ENCODE measurements around the gene SELL.
"Not testable (repeated sequence)": the region's sequence is repeated elsewhere in the genome, so short reads cannot be mapped to it uniquely, and the experiment has no call there.

Gene SELL

GRCh38 chr1:169676001-169676400 lies 35.4 kb downstream of the SELL start:
- Histone ChIP-seq H3K9me3 (no peaks in the 10 kb centered on the region), H3K36me3 (no peaks in the 10 kb centered on the region), H3K27me3 (no peaks in the 10 kb centered on the region), H3K27ac (peak overlapping the region; percentile 47), H3K4me1 (ENCODE audit: control insufficient read depth in 1 of 2, insufficient read depth in 1 of 2, low read depth in 1 of 2, low read length in 1 of 2) (peaks cover 16 to 23% of the 10 kb centered on the region in 2 experiments), H3K4me3 (ENCODE audit: low read depth in 1 of 2, low read length in 1 of 2) (no peak overlapping the region)
- TF ChIP-seq CTCF (IDR thresholded peaks at IDR 0.05), result no peak

DNA sequence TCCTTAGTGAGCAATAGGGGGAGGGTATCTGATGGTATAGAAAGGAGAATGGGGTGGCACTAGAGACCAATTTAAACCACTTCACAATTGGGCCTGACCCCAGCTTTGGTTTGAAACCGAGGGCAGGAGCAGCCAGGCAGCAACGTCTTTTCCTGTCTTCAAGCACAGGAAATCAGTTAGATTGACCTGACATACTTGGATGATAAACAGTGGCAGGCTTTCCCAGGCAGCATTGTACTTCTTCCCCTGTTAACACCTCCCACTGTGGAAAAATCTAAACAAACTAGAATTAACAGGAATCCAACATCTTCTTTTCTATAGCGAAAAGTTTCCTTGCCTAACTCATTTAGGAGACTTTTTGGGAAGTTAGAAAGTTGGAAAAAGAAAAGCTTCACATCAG lies 40.6 kb downstream of the SELL start:
- no peaks in the 10 kb centered on the region for H3K9me3 ChIP-seq
- H3K4me1 ChIP-seq (ENCODE audit: control insufficient read depth in 1 of 2, insufficient read depth in 1 of 2, low read depth in 1 of 2, low read length in 1 of 2), result peaks cover 33 to 35% of the 10 kb centered on the region in 2 experiments
- no peak overlapping the region for H3K27ac ChIP-seq
- no peak overlapping the region for H3K4me3 ChIP-seq (ENCODE audit: low read depth in 1 of 2, low read length in 1 of 2)
- H3K27me3 ChIP-seq, result no peaks in the 10 kb centered on the region
- H3K36me3 ChIP-seq, result no peaks in the 10 kb centered on the region
- TF ChIP-seq CTCF (IDR thresholded peaks at IDR 0.05), result no peak

DNA sequence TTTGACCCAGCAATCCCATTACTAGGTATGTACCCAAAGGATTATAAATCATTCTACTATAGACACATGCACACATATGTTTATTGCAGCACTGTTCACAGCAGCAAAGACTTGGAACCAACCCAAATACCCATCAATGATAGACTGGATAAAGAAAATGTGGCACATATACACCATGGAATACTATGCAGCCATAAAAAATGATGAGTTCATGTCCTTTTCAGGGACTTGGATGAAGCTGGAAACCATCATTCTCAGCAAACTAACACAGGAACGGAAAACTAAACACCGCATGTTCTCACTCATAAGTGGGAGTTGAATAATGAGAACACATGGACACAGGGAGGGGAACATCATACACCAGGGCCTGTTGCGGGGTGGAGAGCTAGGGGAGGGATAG lies 41.2 kb downstream of the SELL start:
- not testable (repeated sequence) for H3K9me3 ChIP-seq; H3K27ac ChIP-seq; H3K4me3 ChIP-seq (ENCODE audit: low read depth in 1 of 2, low read length in 1 of 2); H3K27me3 ChIP-seq; H3K36me3 ChIP-seq
- H3K4me1 ChIP-seq (ENCODE audit: control insufficient read depth in 1 of 2, insufficient read depth in 1 of 2, low read depth in 1 of 2, low read length in 1 of 2), result peaks cover 34 to 35% of the 10 kb centered on the region in 2 experiments

GRCh38 chr1:169667699-169668596 lies 43.5 kb downstream of the SELL start:
- H3K4me1 ChIP-seq (ENCODE audit: control insufficient read depth in 1 of 2, insufficient read depth in 1 of 2, low read depth in 1 of 2, low read length in 1 of 2), result peaks cover 40 to 41% of the 10 kb centered on the region in 2 experiments
- H3K4me3 ChIP-seq (ENCODE audit: low read depth in 1 of 2, low read length in 1 of 2), result peak overlapping the region; percentile 37 to 39
- H3K36me3 ChIP-seq, H3K9me3 ChIP-seq, H3K27me3 ChIP-seq: not testable (repeated sequence)
- H3K27ac ChIP-seq, result peak overlapping the region; percentile 91

DNA sequence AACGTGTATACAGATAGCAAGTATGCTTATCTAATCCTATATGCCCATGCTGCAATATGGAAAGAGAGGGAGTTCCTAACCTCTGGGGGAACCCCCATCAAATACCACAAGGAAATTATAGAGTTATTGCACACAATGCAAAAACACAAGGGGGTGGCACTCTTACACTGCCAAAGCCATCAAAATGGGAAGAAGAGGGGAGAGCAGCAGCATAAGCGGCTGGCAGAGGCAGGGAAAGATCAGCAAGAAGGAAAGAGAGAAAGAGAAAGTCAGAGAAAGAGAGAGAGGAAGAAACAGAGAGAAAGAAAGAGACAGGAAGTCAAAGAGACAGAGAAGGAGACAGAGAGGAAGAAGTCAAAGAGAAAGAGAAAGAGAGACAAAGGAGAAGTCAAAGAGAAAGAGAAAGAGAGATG lies 44.2 kb downstream of the SELL start:
- not testable (repeated sequence) for H3K36me3 ChIP-seq, H3K27me3 ChIP-seq, H3K9me3 ChIP-seq
- Histone ChIP-seq H3K4me3 (ENCODE audit: low read depth in 1 of 2, low read length in 1 of 2) (peak overlapping the region; percentile 37 to 39), H3K27ac (peak overlapping the region; percentile 91), H3K4me1 (ENCODE audit: control insufficient read depth in 1 of 2, insufficient read depth in 1 of 2, low read depth in 1 of 2, low read length in 1 of 2) (peaks cover 41 to 47% of the 10 kb centered on the region in 2 experiments)

- H3K4me3 ChIP-seq (ENCODE audit: low read depth in 1 of 2, low read length in 1 of 2); H3K9me3 ChIP-seq; H3K36me3 ChIP-seq; H3K27ac ChIP-seq; H3K27me3 ChIP-seq: not testable (repeated sequence)
- H3K4me1 ChIP-seq (ENCODE audit: control insufficient read depth in 1 of 2, insufficient read depth in 1 of 2, low read depth in 1 of 2, low read length in 1 of 2), result peaks cover 25 to 36% of the 10 kb centered on the region in 2 experiments
Observed at GRCh38 chr1:169662680-169663079, 48.7 kb downstream of the SELL start.

DNA sequence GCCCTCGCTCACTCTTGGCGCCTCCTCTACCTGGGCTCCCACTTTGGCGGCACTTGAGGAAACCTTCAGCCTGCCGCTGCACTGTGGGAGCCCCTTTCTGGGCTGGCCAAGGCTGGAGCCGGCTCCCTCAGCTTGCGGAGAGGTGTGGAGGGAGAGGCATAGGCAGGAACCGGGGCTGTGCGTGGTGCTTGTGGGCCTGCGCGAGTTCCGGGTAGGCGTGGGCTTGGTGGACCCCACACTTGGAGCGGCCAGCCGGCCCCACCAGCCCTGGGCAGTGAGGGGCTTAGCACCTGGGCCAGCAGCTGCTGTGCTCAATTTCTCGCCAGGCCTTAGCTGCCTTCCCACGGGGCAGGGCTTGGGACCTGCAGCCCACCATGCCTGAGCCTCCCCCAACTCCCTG lies 50.4 kb downstream of the SELL start:
- H3K27me3 ChIP-seq; H3K4me3 ChIP-seq (ENCODE audit: low read depth in 1 of 2, low read length in 1 of 2); H3K36me3 ChIP-seq; H3K27ac ChIP-seq; H3K9me3 ChIP-seq: not testable (repeated sequence)
- peaks cover 9 to 22% of the 10 kb centered on the region in 2 experiments for H3K4me1 ChIP-seq (ENCODE audit: control insufficient read depth in 1 of 2, insufficient read depth in 1 of 2, low read depth in 1 of 2, low read length in 1 of 2)

- H3K9me3 ChIP-seq; H3K27me3 ChIP-seq; H3K36me3 ChIP-seq; H3K4me3 ChIP-seq (ENCODE audit: low read depth in 1 of 2, low read length in 1 of 2); H3K27ac ChIP-seq: not testable (repeated sequence)
- H3K4me1 ChIP-seq (ENCODE audit: control insufficient read depth in 1 of 2, insufficient read depth in 1 of 2, low read depth in 1 of 2, low read length in 1 of 2), result peaks cover 0 to 14% of the 10 kb centered on the region in 2 experiments
Observed at GRCh38 chr1:169658777-169659176, 52.6 kb downstream of the SELL start.

Measured in neutrophil (primary cell).